SK-MEL-5 (cell line): Measurements from ENCODE around the gene RPL21. TPM values are rescaled to one million over a fixed set of nuclear protein-coding genes. Genes with fewer than 3 reads are reported as not detected.
"Not testable (repeated sequence)": the region's sequence is repeated elsewhere in the genome, so short reads cannot be mapped to it uniquely, and the experiment has no call there.

Experiments used
- DNase-seq: peaks from one replicate; pipeline ENCODE4 v3.0.0-alpha.2; 2016; ENCODE audit warnings: low read depth, low spot score
- in situ Hi-C: cut with HindIII; loops from 2 replicates; pipeline ENCODE4 v1.10.0; 2016; ENCODE audit warnings: low sequenced_read_pairs, high pct_unique_total_duplicates, low pct_unique_long_range_greater_than_20kb
- polyA plus RNA-seq, 2 experiments: library from polyadenylated mRNA; depleted of rRNA; stranded (reverse); fragments of >200 nt; gene quantifications; 2 replicates each; pipeline ENCODE4 v1.2.3, GENCODE V29; 2015
- total RNA-seq: library from RNA; depleted of rRNA; stranded (reverse); fragments of >200 nt; shearing (Covaris generic); gene quantifications from 2 replicates; pipeline ENCODE4 v1.2.3, GENCODE V29; 2014; rRNA removed

RPL21 gene
- total RNA-seq = 1,344 and 1,559 TPM in 2 replicates
- polyA plus RNA-seq (2015; cell fraction: cytosol; rRNA removed) = 683 and 813 TPM in 2 replicates
- polyA plus RNA-seq (2015; cell fraction: nucleus; rRNA removed) = 270 and 305 TPM in 2 replicates

DNA sequence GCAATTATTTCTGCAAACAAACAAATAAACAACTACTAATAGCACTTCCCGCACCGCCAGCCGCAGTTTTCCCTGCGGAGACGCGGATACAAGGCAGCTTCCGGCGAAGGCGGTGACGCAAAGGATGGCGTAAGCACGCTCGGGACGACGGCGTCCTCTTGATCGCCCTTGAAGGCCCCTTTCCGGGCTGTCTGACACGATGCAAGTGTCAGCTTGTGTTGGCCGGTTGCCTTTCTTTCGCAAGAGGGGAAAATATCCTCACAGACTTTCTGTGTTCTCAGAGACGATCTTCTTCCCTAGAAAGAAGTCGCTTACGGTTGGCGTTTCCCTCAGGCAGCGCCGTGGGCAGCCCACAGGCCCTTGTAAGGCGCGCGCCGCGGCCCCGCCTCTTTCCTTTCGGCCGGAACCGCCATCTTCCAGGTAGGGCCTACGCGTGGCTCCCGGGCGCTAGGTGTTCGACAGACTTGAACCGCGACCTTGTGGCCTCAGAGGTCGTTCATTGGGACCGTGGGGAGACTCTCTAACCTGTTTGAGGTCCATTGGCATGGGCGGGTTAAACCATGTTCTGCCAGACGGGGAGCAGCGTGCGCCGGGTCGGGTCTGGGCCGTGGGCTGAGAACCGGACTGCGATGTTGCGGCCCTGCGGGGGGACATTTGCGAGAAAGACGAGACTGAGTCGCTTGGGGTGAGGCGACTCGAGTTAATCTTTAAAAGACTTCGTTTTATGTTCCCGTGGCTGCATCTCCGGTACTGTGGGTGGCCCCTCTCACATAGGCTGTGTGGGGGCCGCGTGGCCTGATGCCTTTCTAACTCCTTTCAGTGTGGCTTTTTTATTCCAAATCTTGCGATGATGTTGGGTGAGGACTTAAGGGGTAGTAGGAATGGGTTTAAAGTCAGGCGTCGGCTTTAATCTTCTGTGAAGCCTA is at the start of gene RPL21:
RPL21 (plus strand) TSS at position 393 of the 926 bp plus-strand sequence. CDS start 2,219 bp downstream, outside the sequence.
- in situ Hi-C loops = no loop called here
- DNase-seq = peak; percentile 96

- in situ Hi-C loops = no loop called here
- no peak for DNase-seq
Observed at GRCh38 chr13:27201661-27202060, 49.7 kb upstream of the RPL21 start.

DNA sequence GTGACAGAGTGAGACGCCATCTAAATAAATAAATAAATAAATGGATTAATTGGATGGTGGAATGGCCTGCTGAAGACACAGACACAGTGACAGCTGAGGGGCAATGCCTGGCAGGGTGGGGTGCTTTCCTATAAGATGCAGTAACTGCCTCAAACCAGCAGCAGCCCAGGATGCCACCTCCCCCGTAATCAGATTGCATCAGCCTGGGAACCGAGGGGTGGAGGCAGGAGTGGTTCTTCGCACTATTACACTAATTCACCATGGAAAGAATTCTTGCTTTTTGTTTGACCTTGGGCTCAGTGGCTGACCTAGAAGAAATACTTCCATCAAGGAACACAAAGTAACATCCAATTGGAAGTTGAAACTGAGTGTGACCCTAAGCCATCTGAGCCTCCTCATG is 48.2 kb upstream of the RPL21 start:
- in situ Hi-C loops = no loop called here
- DNase-seq = no peak

DNA sequence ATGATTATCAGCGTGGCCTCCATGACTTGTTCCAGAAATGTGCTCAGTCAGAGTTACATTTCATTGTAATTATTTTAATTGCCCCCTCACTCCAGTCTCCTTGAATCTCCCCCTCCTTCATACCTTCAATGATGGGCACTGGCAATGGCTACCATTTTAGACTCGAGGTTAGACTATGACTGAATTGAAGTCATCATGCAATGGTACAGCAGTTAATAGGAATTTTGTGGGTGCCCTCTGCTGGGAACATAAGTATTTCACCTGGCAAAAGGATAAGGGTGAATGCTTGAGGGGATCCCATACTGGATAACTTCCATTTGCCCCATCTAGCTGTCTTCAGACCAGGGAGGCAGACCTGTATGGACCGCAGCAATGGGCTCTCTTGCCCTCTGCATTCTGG is 47.5 kb upstream of the RPL21 start:
- in situ Hi-C loops = no loop called here
- peak; percentile 22 for DNase-seq

DNA sequence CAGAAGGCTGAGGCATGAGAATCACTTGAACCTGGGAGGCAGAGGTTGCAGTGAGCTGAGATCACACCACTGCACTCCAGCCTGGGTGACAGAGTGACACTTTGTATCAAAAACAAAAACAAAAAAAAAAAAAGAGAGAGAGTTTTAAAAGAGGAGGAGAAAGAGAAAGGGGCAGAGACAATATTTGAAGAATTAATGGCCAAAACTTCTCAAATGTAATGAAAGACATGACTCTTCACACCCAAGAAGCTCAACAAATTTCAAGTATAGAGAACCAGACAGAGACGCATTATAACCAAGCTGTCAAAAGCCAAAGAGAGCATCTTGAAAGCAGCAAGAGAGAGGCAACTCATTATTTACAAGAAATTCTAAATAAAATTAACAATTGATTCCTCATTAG is 42.8 kb upstream of the RPL21 start:
- DNase-seq = no peak
- in situ Hi-C loops = no loop called here

DNA sequence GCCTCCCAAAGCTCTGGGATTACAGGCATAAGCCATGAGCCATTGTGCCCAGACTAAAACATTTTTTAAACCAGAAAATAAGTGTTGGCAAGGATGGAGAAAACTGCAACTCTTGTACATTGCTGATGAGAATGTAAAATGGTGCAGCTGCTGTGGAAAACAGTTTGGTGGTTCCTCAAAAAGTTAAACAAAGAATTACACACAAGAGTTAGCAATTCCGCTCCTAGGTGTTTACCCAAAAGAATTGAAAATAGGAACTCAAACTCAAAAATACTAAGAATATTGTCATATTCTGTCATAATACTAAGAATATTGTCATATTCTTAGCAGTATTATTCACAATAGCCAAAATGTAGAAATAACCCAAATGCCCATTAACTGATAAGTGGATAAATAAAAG is 40.1 kb upstream of the RPL21 start:
- DNase-seq = no peak
- in situ Hi-C loops = no loop called here

GRCh38 chr13:27211771-27212364 is 39.5 kb upstream of the RPL21 start:
- DNase-seq = no peak
- in situ Hi-C loops = no loop called here

GRCh38 chr13:27213386-27213785 is 38.0 kb upstream of the RPL21 start:
- DNase-seq, in situ Hi-C loops: not testable (repeated sequence)

GRCh38 chr13:27217791-27218190 is 33.6 kb upstream of the RPL21 start:
- in situ Hi-C loops = not testable (repeated sequence)

DNA sequence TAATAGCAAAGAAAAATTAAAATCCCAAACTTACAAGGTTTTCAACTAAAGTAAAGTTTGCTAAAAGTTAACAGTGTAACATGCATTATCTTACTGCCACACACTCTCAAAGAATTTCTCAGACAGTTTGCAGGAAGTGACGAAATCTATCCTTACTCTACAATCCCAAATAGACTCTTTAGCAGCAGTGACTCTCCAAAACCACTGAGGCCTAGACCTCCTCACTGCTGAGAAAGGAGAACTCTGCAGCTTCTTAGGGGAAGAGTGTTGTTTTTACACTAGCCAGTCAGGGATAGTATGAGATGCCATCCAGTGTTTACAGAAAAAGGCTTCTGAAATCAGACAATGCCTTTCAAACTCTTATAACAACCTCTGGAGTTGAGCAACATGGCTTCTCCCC is 32.5 kb upstream of the RPL21 start:
- DNase-seq, in situ Hi-C loops: not testable (repeated sequence)

More at GRCh38 chr13:27217791-27218190, 33.6 kb upstream of the RPL21 start:
- DNase-seq = not testable (repeated sequence)

- DNase-seq = no peak
- in situ Hi-C loops = no loop called here
Observed at GRCh38 chr13:27219611-27220010, 31.7 kb upstream of the RPL21 start.

DNA sequence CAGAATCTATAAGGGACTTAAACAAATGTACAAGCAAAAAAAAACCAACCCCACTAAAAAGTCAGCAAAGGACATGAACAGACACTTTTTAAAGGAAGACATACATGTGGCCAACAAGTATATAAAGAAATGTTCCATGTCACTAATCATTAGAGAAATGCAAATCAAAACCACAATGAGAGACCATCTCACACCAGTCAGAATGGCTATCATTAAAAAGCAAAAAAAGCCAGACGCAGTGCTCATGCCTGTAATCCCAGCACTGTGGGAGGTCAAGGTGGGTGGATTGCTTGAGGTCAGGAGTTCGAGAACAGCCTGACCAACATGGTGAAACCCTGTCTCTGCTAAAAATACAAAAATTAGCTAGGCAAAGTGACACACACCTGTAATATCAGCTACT is 29.3 kb upstream of the RPL21 start:
- in situ Hi-C loops, DNase-seq: not testable (repeated sequence)

DNA sequence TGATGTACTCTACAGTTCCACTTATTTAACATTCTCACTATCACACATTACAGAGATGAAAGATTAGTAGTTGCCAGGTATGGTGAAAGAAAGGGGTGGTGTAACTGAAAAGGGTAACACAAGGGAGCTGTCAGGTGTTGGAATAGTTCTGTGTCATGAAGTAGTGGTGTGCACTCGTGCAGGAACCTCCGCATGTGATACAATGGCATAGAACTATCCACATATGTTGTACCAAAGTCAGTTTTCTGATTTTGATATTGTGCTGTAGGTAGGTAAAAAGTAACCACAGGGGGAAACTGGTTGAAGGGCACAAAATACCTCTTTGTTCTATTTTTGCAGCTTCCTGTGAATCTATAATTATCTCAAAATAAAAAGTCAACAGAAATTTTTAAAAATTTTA is 24.4 kb upstream of the RPL21 start:
- in situ Hi-C loops = no loop called here
- DNase-seq = no peak

DNA sequence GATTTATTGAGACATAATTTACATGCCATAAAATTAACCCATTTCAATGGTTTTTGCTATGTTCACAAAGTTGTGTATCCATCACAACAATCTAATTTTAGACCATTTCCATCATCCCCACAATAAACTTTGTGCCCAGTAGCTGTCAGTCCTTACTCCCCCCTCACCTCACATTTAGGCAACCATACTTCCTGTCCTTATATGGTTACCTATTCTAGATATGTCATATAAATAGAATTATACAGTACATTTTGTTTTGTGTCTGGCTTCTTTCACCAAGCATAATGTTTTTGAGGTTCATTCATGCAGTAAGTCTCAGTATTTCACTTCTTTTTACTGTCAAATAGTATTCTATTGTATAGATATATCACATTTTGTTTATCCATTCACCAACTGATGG is 23.2 kb upstream of the RPL21 start:
- in situ Hi-C loops = no loop called here
- DNase-seq = no peak

- no peak for DNase-seq
- in situ Hi-C loops = no loop called here
Observed at GRCh38 chr13:27229642-27230041, 21.7 kb upstream of the RPL21 start.

DNA sequence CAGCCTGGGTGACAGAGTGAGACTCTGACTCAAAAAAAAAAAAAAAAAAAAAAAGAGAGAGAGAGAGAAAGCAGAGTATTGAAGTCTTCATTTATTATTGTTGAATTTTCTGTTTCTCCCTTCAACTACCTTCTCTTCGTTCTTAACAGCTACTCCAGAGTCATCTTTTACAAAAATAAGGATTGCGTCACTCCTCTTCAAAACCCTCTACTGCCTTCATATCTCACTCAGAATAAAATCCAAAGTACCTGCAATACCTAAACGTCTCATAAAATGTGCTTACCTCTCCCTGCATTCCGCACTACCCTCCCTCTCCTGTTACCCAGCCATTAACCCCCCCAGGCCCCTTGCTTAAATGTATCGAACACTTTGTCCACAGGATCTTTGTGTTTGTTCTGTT is 17.4 kb upstream of the RPL21 start:
- no peak for DNase-seq

GRCh38 chr13:27236478-27236877 is 14.9 kb upstream of the RPL21 start:
- in situ Hi-C loops = no loop called here

More for the DNA sequence above, 17.4 kb upstream of the RPL21 start:
- in situ Hi-C loops = no loop called here

GRCh38 chr13:27242702-27243101 is 8.7 kb upstream of the RPL21 start:
- no peak for DNase-seq

More at GRCh38 chr13:27236478-27236877, 14.9 kb upstream of the RPL21 start:
- no peak for DNase-seq

More at GRCh38 chr13:27242702-27243101, 8.7 kb upstream of the RPL21 start:
- in situ Hi-C loops = no loop called here
